ENCODE data around the gene ATL1. TPM values are rescaled to one million over a fixed set of nuclear protein-coding genes. Genes with fewer than 3 reads are reported as not detected.
A peak's percentile ranks its signal among the peaks of the same experiment; 100 is the strongest.
"Not testable (repeated sequence)": the region's sequence is repeated elsewhere in the genome, so short reads cannot be mapped to it uniquely, and the experiment has no call there.

ATL1 gene
- total RNA-seq, 1 experiment from 2014 or later: 2.8 TPM

DNA sequence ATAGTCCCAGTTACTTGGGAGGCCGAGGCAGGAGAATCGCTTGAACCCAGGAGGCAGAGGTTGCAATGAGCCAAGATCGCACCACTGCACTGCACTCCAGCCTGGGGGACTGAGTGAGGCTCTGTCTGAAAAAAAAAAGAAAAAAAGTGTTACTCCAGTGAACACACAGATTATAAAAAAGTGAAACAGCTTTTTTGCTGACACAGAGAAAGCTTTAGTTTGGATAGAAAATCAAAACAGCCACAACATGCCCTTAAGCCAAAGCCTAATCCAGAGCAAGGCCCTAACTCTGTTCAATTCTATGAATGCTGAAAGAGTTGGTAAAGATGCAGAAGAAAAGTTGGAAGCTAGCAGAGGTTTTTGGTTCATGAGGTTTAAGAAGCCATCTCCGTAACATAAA lies 65.0 kb downstream of the ATL1 start:
- H3K36me3 ChIP-seq (replicated peaks; ENCODE audit: control insufficient read depth, insufficient read depth, low read length); DNase-seq; H3K4me3 ChIP-seq (ENCODE audit: insufficient read depth, low read depth, low read length); H3K27me3 ChIP-seq (ENCODE audit: control insufficient read depth, insufficient read depth, low read length): not testable (repeated sequence)

DNA sequence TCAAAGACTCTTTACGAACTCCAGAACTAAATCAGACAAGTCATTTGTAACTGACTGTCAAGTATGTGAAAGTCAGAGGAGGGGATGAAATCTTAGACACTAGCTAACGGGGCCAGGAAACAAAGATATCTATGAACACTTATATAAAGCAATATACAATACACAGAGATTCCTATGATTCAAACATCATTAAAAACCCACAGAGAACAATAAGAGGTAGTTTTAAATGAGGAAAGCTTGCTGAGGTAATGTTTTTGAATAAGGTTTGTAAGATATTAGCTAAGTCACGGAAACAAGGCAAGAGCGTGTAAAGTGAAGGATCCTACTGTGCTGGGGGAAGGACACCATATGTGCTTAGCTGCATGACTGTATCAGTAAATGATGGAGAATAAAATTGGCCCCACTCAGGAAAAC lies 71.5 kb downstream of the ATL1 start:
- Histone ChIP-seq H3K27me3 (ENCODE audit: control insufficient read depth, insufficient read depth, low read length) (no peaks in the 10 kb centered on the region), H3K4me3 (ENCODE audit: insufficient read depth, low read depth, low read length) (no peak overlapping the region), H3K36me3 (replicated peaks; ENCODE audit: control insufficient read depth, insufficient read depth, low read length) (no peaks in the 10 kb centered on the region; the same call in 1 of the 2 replicates)
- DNase-seq: no peak

DNA sequence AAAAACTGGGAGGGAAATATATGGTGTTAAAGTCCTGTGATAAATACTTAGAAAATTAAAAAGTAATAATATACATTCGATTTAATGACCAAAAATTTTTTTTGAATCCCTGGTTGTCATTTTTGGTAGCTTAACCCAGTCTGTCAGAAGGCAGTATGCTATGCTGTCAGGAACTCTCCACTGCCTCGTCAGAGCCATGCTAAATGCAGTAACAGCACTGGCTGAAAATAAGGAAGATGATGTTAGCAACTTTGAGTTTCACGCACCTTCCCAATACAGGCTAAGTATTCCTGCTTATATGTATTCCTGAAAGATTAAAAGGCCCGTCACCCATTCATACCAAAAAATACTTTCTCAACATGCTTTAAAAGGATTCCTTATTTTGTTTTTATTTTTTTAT lies 74.0 kb downstream of the ATL1 start:
- Histone ChIP-seq H3K4me3 (ENCODE audit: insufficient read depth, low read depth, low read length) (no peak overlapping the region), H3K27me3 (ENCODE audit: control insufficient read depth, insufficient read depth, low read length) (no peaks in the 10 kb centered on the region), H3K36me3 (replicated peaks; ENCODE audit: control insufficient read depth, insufficient read depth, low read length) (no peaks in the 10 kb centered on the region; the same call in 1 of the 2 replicates)
- DNase-seq: no peak

- no peaks in the 10 kb centered on the region for H3K27me3 ChIP-seq (ENCODE audit: control insufficient read depth, insufficient read depth, low read length)
- no peak overlapping the region for H3K4me3 ChIP-seq (ENCODE audit: insufficient read depth, low read depth, low read length)
- peaks cover 3% of the 10 kb centered on the region; the same call in 1 of the 2 replicates for H3K36me3 ChIP-seq (replicated peaks; ENCODE audit: control insufficient read depth, insufficient read depth, low read length)
- DNase-seq: no peak
These were observed 75.2 kb downstream of the ATL1 start for GRCh38 chr14:50635141-50635540.

- Histone ChIP-seq H3K4me3 (ENCODE audit: insufficient read depth, low read depth, low read length) (no peak overlapping the region), H3K36me3 (replicated peaks; ENCODE audit: control insufficient read depth, insufficient read depth, low read length) (peaks cover 3% of the 10 kb centered on the region), H3K27me3 (ENCODE audit: control insufficient read depth, insufficient read depth, low read length) (no peaks in the 10 kb centered on the region)
- no peak for DNase-seq
These were observed 87.3 kb downstream of the ATL1 start for GRCh38 chr14:50647282-50647681.

DNA sequence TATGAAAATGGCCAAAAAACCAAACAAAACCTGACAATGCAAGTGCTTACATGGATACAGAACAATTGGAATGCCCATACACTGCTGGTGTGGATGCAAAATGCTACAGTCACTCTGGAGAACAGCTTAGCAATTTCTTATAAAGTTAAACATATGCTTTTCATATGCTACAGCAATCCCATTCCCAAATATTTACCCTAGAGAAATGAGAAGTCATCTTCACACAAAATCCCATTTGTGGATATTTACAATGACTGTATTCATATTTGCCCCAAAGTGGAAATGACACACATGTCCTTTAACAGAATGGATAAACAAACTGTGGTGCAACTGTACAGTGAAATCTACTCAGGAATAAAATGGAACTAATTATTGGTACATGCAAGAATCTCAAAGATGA lies 87.8 kb downstream of the ATL1 start:
- Histone ChIP-seq H3K4me3 (ENCODE audit: insufficient read depth, low read depth, low read length) (no peak overlapping the region), H3K36me3 (replicated peaks; ENCODE audit: control insufficient read depth, insufficient read depth, low read length) (peaks cover 3% of the 10 kb centered on the region), H3K27me3 (ENCODE audit: control insufficient read depth, insufficient read depth, low read length) (no peaks in the 10 kb centered on the region)
- no peak for DNase-seq

- DNase-seq: no peak
- H3K4me3 ChIP-seq (ENCODE audit: insufficient read depth, low read depth, low read length): no peak overlapping the region
- H3K36me3 ChIP-seq (replicated peaks; ENCODE audit: control insufficient read depth, insufficient read depth, low read length): peaks cover 2% of the 10 kb centered on the region
- no peaks in the 10 kb centered on the region for H3K27me3 ChIP-seq (ENCODE audit: control insufficient read depth, insufficient read depth, low read length)
These were observed 89.7 kb downstream of the ATL1 start for GRCh38 chr14:50649691-50650090.

- Histone ChIP-seq H3K36me3 (replicated peaks; ENCODE audit: control insufficient read depth, insufficient read depth, low read length) (no peaks in the 10 kb centered on the region; the same call in 1 of the 2 replicates), H3K27me3 (ENCODE audit: control insufficient read depth, insufficient read depth, low read length) (no peaks in the 10 kb centered on the region), H3K4me3 (ENCODE audit: insufficient read depth, low read depth, low read length) (no peak overlapping the region)
- DNase-seq: no peak
These were observed 96.8 kb downstream of the ATL1 start for GRCh38 chr14:50656776-50657175.

GRCh38 chr14:50657753-50658152 lies 97.8 kb downstream of the ATL1 start:
- Histone ChIP-seq H3K4me3 (ENCODE audit: insufficient read depth, low read depth, low read length) (no peak overlapping the region), H3K36me3 (replicated peaks; ENCODE audit: control insufficient read depth, insufficient read depth, low read length) (peaks cover 1% of the 10 kb centered on the region; the same call in 1 of the 2 replicates), H3K27me3 (ENCODE audit: control insufficient read depth, insufficient read depth, low read length) (no peaks in the 10 kb centered on the region)
- no peak for DNase-seq

DNA sequence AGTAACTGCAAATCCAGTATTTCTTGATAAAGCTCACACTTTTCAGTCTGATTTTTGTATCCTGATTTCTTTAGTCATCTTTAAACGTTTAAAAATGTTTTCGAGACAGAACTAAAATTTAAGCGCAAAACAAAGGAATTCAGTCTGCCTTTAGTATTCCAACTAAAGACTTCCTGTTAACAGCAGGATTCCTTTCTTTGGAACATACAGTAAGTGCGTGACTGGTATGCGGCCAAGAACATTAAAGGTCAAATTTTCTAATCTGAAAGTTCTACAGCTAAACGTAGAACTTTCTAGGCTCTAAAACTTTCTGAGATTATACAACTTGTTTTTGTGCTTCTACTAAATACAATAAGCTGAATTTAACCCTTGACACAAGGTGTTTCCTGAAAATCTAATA lies 98.3 kb downstream of the ATL1 start:
- no peak for DNase-seq
- Histone ChIP-seq H3K4me3 (ENCODE audit: insufficient read depth, low read depth, low read length) (no peak overlapping the region), H3K27me3 (ENCODE audit: control insufficient read depth, insufficient read depth, low read length) (no peaks in the 10 kb centered on the region), H3K36me3 (replicated peaks; ENCODE audit: control insufficient read depth, insufficient read depth, low read length) (peaks cover 1% of the 10 kb centered on the region; the same call in 1 of the 2 replicates)

GRCh38 chr14:50659327-50659974 lies 99.5 kb downstream of the ATL1 start:
- DNase-seq: no peak
- peaks cover 1% of the 10 kb centered on the region; the same call in 1 of the 2 replicates for H3K36me3 ChIP-seq (replicated peaks; ENCODE audit: control insufficient read depth, insufficient read depth, low read length)
- no peak overlapping the region for H3K4me3 ChIP-seq (ENCODE audit: insufficient read depth, low read depth, low read length)
- H3K27me3 ChIP-seq (ENCODE audit: control insufficient read depth, insufficient read depth, low read length): no peaks in the 10 kb centered on the region

DNA sequence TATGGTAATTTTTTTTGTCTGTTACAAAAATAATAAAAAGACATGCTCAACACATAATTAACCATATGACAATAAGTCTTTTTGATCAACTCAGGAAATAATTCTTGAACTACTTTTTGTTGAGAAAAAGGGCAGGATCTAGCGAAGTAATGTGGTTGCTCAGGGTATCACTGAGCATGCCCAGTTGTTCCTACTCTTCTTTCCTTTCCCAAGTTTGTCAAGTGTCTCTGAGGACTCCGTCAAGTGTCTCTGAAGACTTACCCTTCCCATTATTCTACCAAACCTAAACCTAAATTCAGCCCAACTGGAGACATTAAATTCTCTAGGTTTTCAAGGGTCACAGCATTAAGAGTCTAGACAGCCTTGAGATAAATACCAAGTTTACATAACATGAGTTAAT lies 104.6 kb downstream of the ATL1 start:
- not testable (repeated sequence) for DNase-seq; H3K27me3 ChIP-seq (ENCODE audit: control insufficient read depth, insufficient read depth, low read length); H3K4me3 ChIP-seq (ENCODE audit: insufficient read depth, low read depth, low read length); H3K36me3 ChIP-seq (replicated peaks; ENCODE audit: control insufficient read depth, insufficient read depth, low read length)

DNA sequence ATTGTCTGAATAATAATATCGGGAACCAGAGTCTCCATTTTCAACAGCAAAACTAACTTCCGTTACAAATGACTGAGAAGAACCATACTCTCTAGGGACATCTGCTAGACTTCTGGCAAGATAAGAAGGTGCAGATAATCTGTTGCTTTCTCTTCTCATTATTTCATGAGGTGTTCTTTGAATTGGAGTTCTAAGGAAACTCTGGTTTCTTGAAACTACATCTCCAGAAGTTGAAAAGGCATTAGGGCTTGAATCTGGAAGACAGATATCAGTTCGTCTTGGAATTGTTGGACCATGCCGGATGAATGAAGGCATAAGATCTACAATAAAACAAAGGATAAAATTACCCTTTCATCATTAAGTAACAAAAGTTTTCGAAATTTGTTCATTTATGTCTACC lies 105.4 kb downstream of the ATL1 start:
- not testable (repeated sequence) for H3K27me3 ChIP-seq (ENCODE audit: control insufficient read depth, insufficient read depth, low read length); H3K4me3 ChIP-seq (ENCODE audit: insufficient read depth, low read depth, low read length); DNase-seq

GRCh38 chr14:50666772-50667683 lies 107.1 kb downstream of the ATL1 start:
- H3K36me3 ChIP-seq (replicated peaks; ENCODE audit: control insufficient read depth, insufficient read depth, low read length): peaks cover 3% of the 10 kb centered on the region; the same call in 1 of the 2 replicates
- H3K4me3 ChIP-seq (ENCODE audit: insufficient read depth, low read depth, low read length): peak overlapping the region; percentile 69
- no peaks in the 10 kb centered on the region for H3K27me3 ChIP-seq (ENCODE audit: control insufficient read depth, insufficient read depth, low read length)
- peak; percentile 43 for DNase-seq

More for the DNA sequence above, 105.4 kb downstream of the ATL1 start:
- H3K36me3 ChIP-seq (replicated peaks; ENCODE audit: control insufficient read depth, insufficient read depth, low read length): not testable (repeated sequence)

- H3K4me3 ChIP-seq (ENCODE audit: insufficient read depth, low read depth, low read length): peak overlapping the region; percentile 69
- peak; percentile 73 for DNase-seq
- no peaks in the 10 kb centered on the region for H3K27me3 ChIP-seq (ENCODE audit: control insufficient read depth, insufficient read depth, low read length)
- H3K36me3 ChIP-seq (replicated peaks; ENCODE audit: control insufficient read depth, insufficient read depth, low read length): peaks cover 2% of the 10 kb centered on the region; the same call in 1 of the 2 replicates
These were observed 107.7 kb downstream of the ATL1 start for GRCh38 chr14:50667684-50667995.

Measured in H7 (cell line).